Ishikawa (cell line): ENCODE measurements around the gene NTN1.

ENCODE experiments used
- CEBPB ChIP-seq: IDR thresholded peaks from 2 replicates; pipeline ENCODE4 v1.6.1; 2012
- REST ChIP-seq: IDR thresholded peaks from 2 replicates; pipeline ENCODE4 v1.6.1; 2012; ENCODE audit warnings: low read depth, mild to moderate bottlenecking
- TAF1 ChIP-seq: IDR thresholded peaks from 2 replicates; pipeline ENCODE4 v1.6.1; 2012; ENCODE audit warnings: low read depth, mild to moderate bottlenecking
- TCF12 ChIP-seq: IDR thresholded peaks from 2 replicates; pipeline ENCODE4 v1.6.1; 2012; ENCODE audit warnings: low read depth

- TF ChIP-seq TAF1 (no peak), CEBPB (no peak), TCF12 (no peak), REST (no peak)
Observed at GRCh38 chr17:9139695-9140094, 118.4 kb downstream of the NTN1 start.
